Colonic mucosa (tissue), 4 donors: ENCODE results near the gene PCYOX1L. TPM values are rescaled to one million over a fixed set of nuclear protein-coding genes. Genes with fewer than 3 reads are reported as not detected.

Experiments
- DNase-seq: peaks from one replicate; pipeline ENCODE4 v3.0.0-alpha.2; 2020
- H3K27ac ChIP-seq: fragments of 200-600 bp; one replicate; pipeline ENCODE4 v1.8.0; 2021
- H3K27me3 ChIP-seq: fragments of 200-600 bp; one replicate; pipeline ENCODE4 v1.8.0; 2021
- H3K36me3 ChIP-seq: fragments of 200-600 bp; one replicate; pipeline ENCODE4 v1.8.0; 2021
- H3K4me1 ChIP-seq: fragments of 200-600 bp; one replicate; pipeline ENCODE4 v1.8.0; 2021; ENCODE audit warnings: mild to moderate bottlenecking
- H3K4me3 ChIP-seq: fragments of 200-600 bp; one replicate; pipeline ENCODE4 v1.8.0; 2021
- H3K9ac ChIP-seq, 2 donors: one replicate each; pipeline ENCODE4 v1.7.0; 2013; ENCODE audit warnings: control low read depth in 2 of 2, low read depth in 2 of 2, low read length in 2 of 2
- H3K9me3 ChIP-seq: fragments of 200-600 bp; one replicate; pipeline ENCODE4 v1.8.0; 2021
- CTCF ChIP-seq: fragments of 200-600 bp; IDR thresholded peaks from one replicate; pipeline ENCODE4 v1.8.0; 2022; ENCODE audit warnings: antibody characterized with exemption, mild to moderate bottlenecking
- intact Hi-C: fragments of 100-400 bp; cut with DNase I; formaldehyde crosslinking; loops from one replicate; pipeline ENCODE4 v1.14.1; 2022
- total RNA-seq, 2 donors: library from RNA; stranded (reverse); fragmentation: NEBNext Ultra II Directional in 1 of 2; extraction: Animal tissue kit (Norgen Biotek cat#: 25700) in 1 of 2; gene quantifications; one replicate each; pipeline ENCODE4 v1.2.1, GENCODE V29; 2021
- donor health status: healthy.
- donor health status: DM: no; HTN: no; CAD: no.
- donor health status: DM: no; HTN: no; CAD: no.

Gene PCYOX1L
- total RNA-seq, 2 donors from 2014 or later, result 4.0 to 10.1 TPM

- no peak for TF ChIP-seq CTCF
- no peak for DNase-seq
- Histone ChIP-seq H3K9ac (peak overlapping the region in 1 of 2 donors; percentile 41), H3K27ac (peak overlapping the region; percentile 65), H3K9me3 (no peaks in the 10 kb centered on the region), H3K4me3 (no peak overlapping the region), H3K27me3 (no peaks in the 10 kb centered on the region), H3K4me1 (no peaks in the 10 kb centered on the region), H3K36me3 (no peaks in the 10 kb centered on the region)
- intact Hi-C loops, result no loop called here
Measured at GRCh38 chr5:149416987-149417710, 59.3 kb downstream of the PCYOX1L start.

- TF ChIP-seq CTCF, result no peak
- Histone ChIP-seq H3K4me1 (no peaks in the 10 kb centered on the region), H3K36me3 (no peaks in the 10 kb centered on the region), H3K4me3 (no peak overlapping the region), H3K27me3 (no peaks in the 10 kb centered on the region), H3K27ac (peak overlapping the region; percentile 65), H3K9me3 (no peaks in the 10 kb centered on the region), H3K9ac (peak overlapping the region; percentile 20 to 28)
- DNase-seq, result no peak
- intact Hi-C loops, result no loop called here
Measured at GRCh38 chr5:149417711-149418368, 60.0 kb downstream of the PCYOX1L start.

- Histone ChIP-seq H3K9ac (no peak overlapping the region), H3K4me3 (no peak overlapping the region), H3K36me3 (no peaks in the 10 kb centered on the region), H3K27me3 (no peaks in the 10 kb centered on the region), H3K9me3 (no peaks in the 10 kb centered on the region), H3K4me1 (no peaks in the 10 kb centered on the region), H3K27ac (peak overlapping the region; percentile 65)
- no peak for DNase-seq
- intact Hi-C loops, result no loop called here
- TF ChIP-seq CTCF, result no peak
Measured at GRCh38 chr5:149418910-149419531, 61.2 kb downstream of the PCYOX1L start.

Other genes starting within 250 kb of the PCYOX1L start
- 1 to 10 TPM; 2.3 to 4.1 TPM for gene ABLIM3, start 216.6 kb upstream of the PCYOX1L start, total RNA-seq
- gene AFAP1L1, start 86.2 kb upstream of the PCYOX1L start, total RNA-seq, result 1 to 10 TPM; 1.6 to 4.0 TPM
- 10 to 100 TPM; 14.5 to 16.4 TPM for gene GRPEL2, start 12.5 kb upstream of the PCYOX1L start, total RNA-seq
- gene IL17B, start 21.2 kb downstream of the PCYOX1L start, total RNA-seq, result under 1 TPM in 1 of 2 donors, not detected in 1; 0.42 TPM
- gene CSNK1A1, start 193.4 kb downstream of the PCYOX1L start, total RNA-seq, result 100 to 1,000 TPM; 248 to 257 TPM
- gene ARHGEF37, start 223.5 kb downstream of the PCYOX1L start, total RNA-seq, result 10 to 100 TPM; 11.9 to 15.7 TPM